SK-N-SH (cell line): Measurements from ENCODE around the gene EPB41L4B.

Source experiments
- FOXM1 ChIP-seq: IDR thresholded peaks from 2 replicates; pipeline ENCODE4 v1.4.0; 2012; ENCODE audit warnings: low read depth, mild to moderate bottlenecking
- POLR2AphosphoS5 ChIP-seq: IDR thresholded peaks from 2 replicates; pipeline ENCODE4 v1.6.1; 2012; ENCODE audit warnings: low read depth, low read length
- REST ChIP-seq: IDR thresholded peaks from 2 replicates; pipeline ENCODE4 v1.6.1; 2012; ENCODE audit warnings: mild to moderate bottlenecking, low read depth, low read length, moderate library complexity
- RXRA ChIP-seq: IDR thresholded peaks from 2 replicates; pipeline ENCODE4 v1.4.0; 2012; ENCODE audit warnings: low read depth, mild to moderate bottlenecking, borderline replicate concordance
- TF ChIP-seq, protein P1 (sequence below): fragments of 200-600 bp; sonication (generic); IDR thresholded peaks from 2 replicates; pipeline ENCODE4 v1.6.1; 2017; ENCODE audit warnings: antibody characterized with exemption, mild to moderate bottlenecking, moderate library complexity
- TF ChIP-seq, protein P2 (sequence below): fragments of 150-350 bp; IDR thresholded peaks from 2 replicates; pipeline ENCODE4 v1.6.1; 2017; ENCODE audit warnings: antibody characterized with exemption, low read length, low read depth, borderline replicate concordance

DNA sequence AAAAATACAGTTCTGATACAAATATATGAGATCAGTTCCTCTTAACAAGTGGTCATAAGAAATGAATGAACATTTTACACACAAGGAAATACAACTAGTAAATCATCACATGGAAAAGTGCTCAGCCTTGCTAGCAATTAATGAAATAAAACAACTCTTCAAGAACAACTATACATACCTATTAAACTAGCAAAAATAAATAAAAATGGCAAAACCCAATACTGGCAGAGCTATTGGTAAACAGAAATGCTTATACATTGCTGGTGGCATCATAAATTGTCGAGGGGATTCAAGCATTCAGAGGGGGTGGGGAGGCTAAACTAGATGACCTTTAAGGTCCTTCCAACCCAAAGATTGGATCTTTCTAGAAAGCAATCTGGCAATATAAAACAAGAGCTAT lies 147.9 kb downstream of the EPB41L4B start:
- TF ChIP-seq, protein P1, sequence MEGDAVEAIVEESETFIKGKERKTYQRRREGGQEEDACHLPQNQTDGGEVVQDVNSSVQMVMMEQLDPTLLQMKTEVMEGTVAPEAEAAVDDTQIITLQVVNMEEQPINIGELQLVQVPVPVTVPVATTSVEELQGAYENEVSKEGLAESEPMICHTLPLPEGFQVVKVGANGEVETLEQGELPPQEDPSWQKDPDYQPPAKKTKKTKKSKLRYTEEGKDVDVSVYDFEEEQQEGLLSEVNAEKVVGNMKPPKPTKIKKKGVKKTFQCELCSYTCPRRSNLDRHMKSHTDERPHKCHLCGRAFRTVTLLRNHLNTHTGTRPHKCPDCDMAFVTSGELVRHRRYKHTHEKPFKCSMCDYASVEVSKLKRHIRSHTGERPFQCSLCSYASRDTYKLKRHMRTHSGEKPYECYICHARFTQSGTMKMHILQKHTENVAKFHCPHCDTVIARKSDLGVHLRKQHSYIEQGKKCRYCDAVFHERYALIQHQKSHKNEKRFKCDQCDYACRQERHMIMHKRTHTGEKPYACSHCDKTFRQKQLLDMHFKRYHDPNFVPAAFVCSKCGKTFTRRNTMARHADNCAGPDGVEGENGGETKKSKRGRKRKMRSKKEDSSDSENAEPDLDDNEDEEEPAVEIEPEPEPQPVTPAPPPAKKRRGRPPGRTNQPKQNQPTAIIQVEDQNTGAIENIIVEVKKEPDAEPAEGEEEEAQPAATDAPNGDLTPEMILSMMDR: no peak
- no peak for TF ChIP-seq RXRA
- TF ChIP-seq POLR2AphosphoS5: no peak
- TF ChIP-seq, protein P2, sequence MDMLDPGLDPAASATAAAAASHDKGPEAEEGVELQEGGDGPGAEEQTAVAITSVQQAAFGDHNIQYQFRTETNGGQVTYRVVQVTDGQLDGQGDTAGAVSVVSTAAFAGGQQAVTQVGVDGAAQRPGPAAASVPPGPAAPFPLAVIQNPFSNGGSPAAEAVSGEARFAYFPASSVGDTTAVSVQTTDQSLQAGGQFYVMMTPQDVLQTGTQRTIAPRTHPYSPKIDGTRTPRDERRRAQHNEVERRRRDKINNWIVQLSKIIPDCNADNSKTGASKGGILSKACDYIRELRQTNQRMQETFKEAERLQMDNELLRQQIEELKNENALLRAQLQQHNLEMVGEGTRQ: no peak
- TF ChIP-seq REST: no peak
- no peak for TF ChIP-seq FOXM1
